Activated CD4-positive, alpha-beta T cell treated with anti-CD3 and anti-CD28 coated beads, Interleukin-2, Interleukin-4, amounts not matched to agents 100 ng/mL and 50 ng/mL, durations not matched to agents 16 hours and 8 hours (primary cell): ENCODE measurements around the gene SDS.

Experiments
- DNase-seq: peaks from one replicate; pipeline ENCODE4 v3.0.0-alpha.2; 2020; ENCODE audit warnings: low spot score

Gene SDS

GRCh38 chr12:113403435-113404415, at the start of gene SDS:
TSS of gene SDS (minus strand) at chr12:113403887. CDS start at chr12:113399708, 4,179 bp downstream.
- no peak for DNase-seq

GRCh38 chr12:113453330-113453729, 49.6 kb upstream of the SDS start:
- DNase-seq, result no peak

- DNase-seq, result no peak
Measured at GRCh38 chr12:113452458-113452857, 48.8 kb upstream of the SDS start.

GRCh38 chr12:113449839-113450238, 46.2 kb upstream of the SDS start:
- DNase-seq, result no peak

GRCh38 chr12:113449299-113449698, 45.6 kb upstream of the SDS start:
- DNase-seq, result no peak

GRCh38 chr12:113448873-113449272, 45.2 kb upstream of the SDS start:
- no peak for DNase-seq

- DNase-seq, result no peak
Measured at GRCh38 chr12:113445544-113446171, 42.0 kb upstream of the SDS start.

- no peak for DNase-seq
Measured at GRCh38 chr12:113443030-113443539, 39.4 kb upstream of the SDS start.

- DNase-seq, result no peak
Measured at GRCh38 chr12:113440947-113441782, 37.5 kb upstream of the SDS start.

- DNase-seq, result no peak
Measured at GRCh38 chr12:113440336-113440735, 36.6 kb upstream of the SDS start.

GRCh38 chr12:113439606-113440030, 35.9 kb upstream of the SDS start:
- DNase-seq, result no peak

GRCh38 chr12:113439301-113439597, 35.6 kb upstream of the SDS start:
- DNase-seq, result no peak

- no peak for DNase-seq
Measured at GRCh38 chr12:113438523-113439300, 35.0 kb upstream of the SDS start.

- DNase-seq, result no peak
Measured at GRCh38 chr12:113437729-113438100, 34.0 kb upstream of the SDS start.

- DNase-seq, result no peak
Measured at GRCh38 chr12:113436993-113437728, 33.5 kb upstream of the SDS start.

- DNase-seq, result no peak
Measured at GRCh38 chr12:113436586-113436985, 32.9 kb upstream of the SDS start.

- DNase-seq, result no peak
Measured at GRCh38 chr12:113435367-113435766, 31.7 kb upstream of the SDS start.

GRCh38 chr12:113432986-113433385, 29.3 kb upstream of the SDS start:
- DNase-seq, result no peak

GRCh38 chr12:113428482-113428881, 24.8 kb upstream of the SDS start:
- DNase-seq, result no peak

- no peak for DNase-seq
Measured at GRCh38 chr12:113427882-113428281, 24.2 kb upstream of the SDS start.

- peak; percentile 8 for DNase-seq
Measured at GRCh38 chr12:113425960-113426453, 22.3 kb upstream of the SDS start.
